Pulmonary artery endothelial cell (primary cell): ENCODE data around the gene GRK5. TPM values are rescaled to one million over a fixed set of nuclear protein-coding genes. Genes with fewer than 3 reads are reported as not detected.
A peak's percentile ranks its signal among the peaks of the same experiment; 100 is the strongest.

Experiments used
- DNase-seq: peaks from one replicate; pipeline ENCODE4 v3.0.0-alpha.2; 2011; ENCODE audit warnings: low read depth, low spot score
- total RNA-seq: library from RNA; depleted of rRNA; stranded (reverse); fragments of >200 nt; gene quantifications from 2 replicates; pipeline ENCODE4 v1.2.3, GENCODE V29; 2014

GRK5 gene
- total RNA-seq, 1 donor from 2014 or later: 39.7 TPM

DNA sequence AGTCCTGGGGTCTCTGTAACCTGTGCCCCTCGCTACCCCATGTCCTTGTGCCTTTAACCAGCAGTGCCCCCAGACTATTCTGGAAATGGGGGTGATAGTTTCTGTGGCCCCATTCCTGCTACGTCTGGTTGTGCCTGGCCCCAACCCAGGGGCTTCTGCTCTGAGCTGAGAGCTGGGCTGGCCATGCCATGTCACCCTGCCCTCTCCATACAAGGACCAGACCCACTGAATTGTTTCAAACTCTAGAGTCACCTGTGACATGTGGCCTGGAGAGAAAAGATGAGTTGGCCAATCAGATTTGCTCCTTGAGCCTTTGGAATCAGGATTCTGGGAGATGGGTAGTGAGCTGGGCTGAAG lies 108.6 kb downstream of the GRK5 start:
- DNase-seq: no peak

DNA sequence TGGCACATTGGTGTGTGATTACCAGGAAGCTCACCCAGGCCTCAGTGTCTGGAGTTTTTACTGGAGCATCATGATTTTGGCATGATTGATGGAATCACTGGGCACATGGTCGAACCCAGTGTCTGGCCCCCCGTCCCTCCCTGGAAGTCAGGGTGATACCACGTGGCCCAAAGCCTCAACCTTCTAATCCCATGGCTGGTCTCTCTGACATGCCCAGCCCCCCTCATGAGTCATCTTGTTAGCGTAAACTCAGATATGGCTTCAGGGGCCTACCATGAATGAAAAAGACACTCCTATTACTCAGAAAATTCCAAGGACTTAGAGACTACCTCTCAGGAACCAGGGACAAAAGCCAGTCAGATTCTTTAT lies 109.3 kb downstream of the GRK5 start:
- no peak for DNase-seq

DNA sequence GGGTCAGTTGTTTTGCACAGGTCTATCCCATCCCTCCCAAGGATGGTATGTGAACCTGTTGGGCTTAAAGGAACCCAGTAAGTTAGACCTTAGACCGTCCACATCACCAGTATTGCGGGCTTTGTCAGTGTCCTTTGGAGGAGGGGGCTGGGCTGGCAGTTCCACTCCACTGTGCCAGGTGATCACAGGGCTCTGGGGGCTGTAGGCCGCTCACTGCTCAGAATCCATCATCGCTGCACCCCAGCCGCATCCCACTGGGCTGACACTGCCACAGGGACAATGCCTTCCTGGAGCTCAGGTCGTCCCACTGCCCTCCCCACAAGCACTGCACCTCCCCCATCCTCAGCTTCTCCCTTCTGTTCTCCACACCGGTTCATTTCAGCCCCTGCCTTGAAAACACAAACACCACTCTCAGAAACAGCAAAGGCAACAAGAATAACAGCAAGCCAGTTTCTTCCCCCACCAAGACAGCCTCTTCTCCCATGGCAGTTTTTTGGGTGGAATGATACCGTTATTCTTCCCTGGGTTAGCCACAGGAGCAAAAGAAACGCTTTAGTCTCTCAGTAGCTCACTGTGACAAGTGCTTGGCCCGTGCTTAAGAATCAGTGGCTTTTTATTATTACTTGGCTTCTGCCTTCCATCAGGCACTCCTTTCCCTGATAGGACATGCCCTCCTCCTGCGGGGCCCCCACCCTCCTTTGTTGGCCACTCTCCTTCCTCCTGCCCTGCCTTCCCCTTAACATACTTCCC lies 111.2 kb downstream of the GRK5 start:
- no peak for DNase-seq

DNA sequence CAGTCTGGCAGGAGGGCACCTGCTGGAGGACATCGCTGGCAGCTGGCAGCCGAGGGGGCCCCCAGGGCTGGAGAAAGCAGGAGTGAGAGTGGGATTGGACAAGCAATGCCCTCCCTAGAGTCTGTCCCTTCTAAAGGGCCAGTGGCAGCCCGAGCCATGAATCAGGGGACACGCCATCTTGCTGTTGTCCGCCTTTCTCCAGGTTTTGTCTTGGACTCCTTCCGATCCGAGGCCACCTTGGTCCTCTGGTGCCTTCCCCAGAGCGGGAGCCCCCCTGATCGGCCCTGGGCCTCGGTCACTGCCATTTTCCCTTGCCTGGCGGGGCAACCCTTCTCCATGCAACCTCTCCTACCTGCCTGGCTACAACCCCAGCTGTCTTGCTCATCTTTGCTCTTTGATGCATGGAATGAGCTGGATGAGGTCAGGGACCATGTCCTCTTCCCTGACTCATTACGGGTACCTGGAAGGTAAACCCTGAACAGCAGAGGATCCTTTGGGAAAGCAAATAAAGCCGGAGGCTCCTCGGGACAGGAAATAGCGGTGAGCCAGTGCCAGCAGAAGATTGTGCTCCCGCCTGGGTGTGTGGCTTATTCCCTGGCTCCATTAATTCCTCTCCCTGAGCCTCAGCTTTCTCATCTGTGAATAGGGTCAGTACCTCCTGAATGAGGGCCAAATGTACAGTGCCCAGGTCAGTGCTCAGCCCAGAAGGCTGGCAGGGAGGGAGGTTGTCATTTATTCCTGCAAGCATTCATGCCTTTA lies 112.0 kb downstream of the GRK5 start:
- DNase-seq: no peak

DNA sequence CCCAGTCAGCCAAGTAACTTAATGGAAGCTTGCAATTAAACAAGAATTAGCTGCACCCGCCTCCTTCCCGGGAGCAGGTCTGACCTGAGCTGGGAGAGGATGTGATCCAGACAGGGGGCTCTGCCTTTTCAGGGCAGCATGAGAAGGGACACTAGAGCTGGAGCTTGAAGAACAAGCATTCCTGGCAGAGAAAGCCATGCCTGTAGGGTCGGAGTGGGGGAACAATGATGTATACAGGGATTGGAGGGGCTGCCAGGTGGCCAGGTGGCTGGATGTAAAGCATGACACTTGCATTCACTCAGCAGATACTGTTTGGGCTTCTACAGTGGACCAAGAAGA lies 112.5 kb downstream of the GRK5 start:
- DNase-seq: no peak

DNA sequence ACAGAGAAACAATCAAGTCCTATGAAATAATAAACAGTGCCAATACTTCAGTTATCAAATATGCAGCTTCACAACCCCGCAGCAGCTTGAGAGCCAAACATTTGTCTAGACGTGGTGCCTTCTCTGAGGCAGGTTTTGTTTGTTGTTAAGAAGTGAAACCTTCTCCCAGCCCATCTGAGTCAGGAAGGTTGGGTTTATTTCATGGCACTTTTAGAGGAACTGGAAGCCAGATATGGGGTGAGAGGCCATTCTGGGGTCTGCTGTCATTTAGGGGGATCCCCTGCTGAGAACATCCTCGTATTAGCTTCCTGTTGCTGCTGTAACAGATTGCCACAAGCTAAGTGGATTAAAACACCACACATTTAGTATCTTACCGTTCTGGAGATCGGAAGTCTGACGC lies 113.6 kb downstream of the GRK5 start:
- no peak for DNase-seq

DNA sequence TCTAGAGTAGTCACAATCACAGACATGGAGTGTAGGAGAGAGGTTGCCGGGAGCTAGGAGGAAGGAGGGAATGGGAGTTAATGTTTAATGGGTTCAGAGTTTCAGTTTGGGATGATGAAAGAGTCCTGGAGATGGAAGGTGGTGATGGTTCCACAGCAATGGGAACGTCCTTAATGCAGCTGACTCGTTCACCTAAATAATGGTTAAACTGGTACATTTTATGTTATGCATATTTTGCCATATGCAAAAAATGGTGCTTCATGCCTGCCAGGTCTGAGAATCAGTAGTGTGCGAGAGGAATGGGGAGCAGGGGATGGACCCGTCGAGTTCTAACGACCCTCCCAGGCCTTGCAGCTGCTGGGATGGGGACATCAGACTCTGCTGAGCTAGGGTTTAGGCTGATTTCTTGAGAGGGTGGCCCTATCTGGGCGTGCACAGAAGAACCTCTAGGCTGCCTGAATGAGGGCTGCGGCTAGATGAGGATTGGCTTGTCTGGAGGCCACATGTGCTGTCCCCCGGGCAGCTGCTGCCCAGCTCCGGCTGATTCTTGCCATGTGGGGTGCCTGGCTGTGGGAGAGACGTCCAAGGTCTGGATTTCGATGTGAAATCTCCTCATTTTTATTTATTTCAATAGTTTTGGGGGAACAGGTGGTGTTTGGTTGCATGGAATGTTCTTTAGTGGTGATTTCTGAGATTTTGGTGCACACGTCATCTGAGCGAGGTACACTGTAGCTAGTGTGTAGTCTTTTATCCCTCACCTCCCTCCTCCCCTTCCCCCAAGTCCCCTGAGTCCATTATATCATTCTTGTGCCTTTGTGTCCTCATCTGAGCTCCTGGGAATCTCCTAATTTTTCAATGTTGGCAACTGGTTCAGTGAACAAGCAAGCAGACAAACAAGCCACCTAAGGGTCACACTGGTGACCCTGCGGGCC lies 116.0 kb downstream of the GRK5 start:
- no peak for DNase-seq

DNA sequence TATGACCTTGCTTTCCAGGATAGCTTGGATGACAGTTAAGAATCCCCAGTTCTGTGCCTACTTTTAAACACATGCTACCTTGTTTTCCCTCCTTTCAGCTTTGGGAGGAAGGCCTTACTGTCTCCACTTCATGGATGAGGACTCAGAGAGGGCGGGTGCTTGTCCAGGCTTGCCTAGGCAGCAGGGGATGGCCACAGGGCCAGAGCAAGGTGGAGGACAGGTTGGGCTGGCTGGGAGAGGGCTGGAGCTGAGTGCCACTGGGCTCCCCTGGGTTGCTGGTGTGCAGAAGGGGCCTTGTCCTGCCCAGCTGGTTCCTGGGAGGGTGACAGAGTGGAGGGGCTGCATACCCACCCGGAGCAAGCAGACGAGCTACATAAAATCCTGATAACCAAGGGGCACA lies 117.8 kb downstream of the GRK5 start:
- no peak for DNase-seq

DNA sequence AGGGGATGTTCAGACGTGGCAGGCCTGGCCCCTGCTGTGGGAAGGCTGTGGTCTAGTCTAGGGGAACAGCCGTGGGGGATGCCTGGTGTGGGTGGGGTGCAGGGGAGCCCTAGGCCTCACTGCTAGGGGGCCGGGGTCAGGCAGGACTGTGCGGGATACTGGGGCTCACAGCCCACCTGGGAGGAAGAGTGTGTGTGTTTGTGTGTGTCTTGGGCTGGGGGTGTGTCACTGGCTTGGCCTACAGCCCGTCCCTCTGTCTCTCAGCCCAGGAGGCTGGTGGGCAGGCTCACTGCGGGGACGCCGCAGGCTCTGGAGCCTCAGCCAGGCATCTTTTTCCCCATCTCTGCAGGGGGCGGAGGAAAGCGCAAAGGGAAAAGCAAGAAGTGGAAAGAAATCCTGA lies 118.8 kb downstream of the GRK5 start:
- DNase-seq: no peak

DNA sequence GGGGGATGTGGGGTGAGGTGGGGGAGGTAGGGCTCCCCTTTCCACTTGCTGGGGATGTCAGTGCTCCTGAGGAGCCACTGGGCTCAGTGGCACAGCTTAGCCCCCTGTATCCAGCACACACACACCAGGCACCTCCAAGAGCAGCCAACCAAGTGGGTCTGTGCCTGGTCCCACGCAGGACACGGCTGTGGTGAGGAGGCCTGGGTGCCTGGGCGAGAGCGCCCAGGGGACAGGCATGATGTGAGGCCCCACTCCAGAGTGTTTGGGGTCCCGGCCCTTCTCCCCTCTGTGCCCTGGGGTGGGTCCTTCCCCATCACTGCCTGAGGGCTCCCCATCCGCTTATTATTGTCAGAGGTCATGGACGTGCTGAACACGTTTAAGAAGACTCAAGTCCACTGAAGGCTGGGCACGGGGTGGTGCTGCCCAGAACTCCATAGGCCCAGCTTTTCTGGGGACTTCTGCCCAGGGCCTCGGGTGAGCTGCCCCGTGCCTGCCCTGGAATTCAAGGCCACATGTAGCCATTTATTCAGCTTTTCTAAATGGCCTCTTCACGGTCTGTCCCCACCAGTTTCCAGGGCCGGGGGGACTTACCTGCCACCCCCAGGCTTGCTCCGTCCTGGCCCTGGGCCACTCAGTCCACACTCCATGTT lies 119.8 kb downstream of the GRK5 start:
- DNase-seq: no peak

DNA sequence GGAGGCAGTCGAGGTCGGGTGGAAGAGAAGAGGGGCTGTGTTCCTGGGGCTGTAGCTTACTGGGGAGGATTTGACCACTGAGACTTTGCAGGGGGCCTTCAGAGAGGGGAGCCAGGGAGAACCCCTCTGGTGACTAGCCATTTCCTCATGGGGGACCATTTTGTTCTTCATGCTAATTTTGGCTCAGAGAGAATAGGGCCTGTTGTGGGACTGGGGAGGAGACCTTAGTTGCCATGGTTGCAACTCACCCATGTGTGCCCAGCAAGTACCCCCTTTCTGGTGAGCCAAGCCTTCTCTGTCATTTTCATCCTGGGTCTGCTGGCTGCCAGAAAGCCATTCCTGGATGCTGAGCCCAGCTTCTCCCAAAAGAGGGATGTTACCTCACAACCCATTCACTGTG lies 120.9 kb downstream of the GRK5 start:
- DNase-seq: no peak

DNA sequence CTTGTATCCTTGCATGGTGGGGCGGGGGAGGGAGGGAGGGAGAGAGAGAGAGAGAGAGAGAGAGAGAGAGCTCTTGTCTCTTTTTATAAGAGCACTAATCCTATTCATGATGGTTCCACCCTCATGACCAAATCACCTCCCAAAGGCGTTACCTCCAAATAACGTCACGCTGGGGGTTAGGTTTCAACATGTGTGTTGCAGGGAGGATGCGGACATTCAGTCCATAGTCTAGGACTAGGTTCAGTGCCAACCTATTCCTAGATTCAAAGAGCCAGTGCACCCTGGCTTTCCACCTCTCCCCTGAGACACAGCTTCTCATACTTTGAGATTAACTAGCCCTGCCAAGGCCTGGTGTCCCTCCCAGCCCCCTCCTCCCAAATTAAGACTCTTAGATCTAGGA lies 123.0 kb downstream of the GRK5 start:
- DNase-seq: no peak

DNA sequence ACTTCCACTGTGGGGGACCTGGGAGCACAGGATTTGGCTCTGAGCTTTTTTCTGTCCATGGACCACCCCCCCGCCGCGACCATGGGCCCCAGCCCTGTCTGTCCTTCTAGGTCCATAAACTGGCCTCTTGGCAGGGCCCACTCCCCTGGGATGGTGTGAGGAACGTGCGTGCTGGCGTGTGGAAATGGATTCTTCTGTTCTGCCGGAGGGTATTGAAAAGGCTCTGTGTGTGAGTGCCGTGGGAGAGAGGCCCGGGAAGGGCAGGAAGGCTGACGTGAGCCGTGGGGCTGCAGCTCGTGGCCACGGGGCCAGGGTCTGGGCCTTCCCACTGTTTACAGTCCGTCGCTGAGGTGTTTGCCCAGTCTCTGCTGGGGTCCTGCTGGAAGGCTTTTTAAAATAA lies 123.7 kb downstream of the GRK5 start:
- no peak for DNase-seq

DNA sequence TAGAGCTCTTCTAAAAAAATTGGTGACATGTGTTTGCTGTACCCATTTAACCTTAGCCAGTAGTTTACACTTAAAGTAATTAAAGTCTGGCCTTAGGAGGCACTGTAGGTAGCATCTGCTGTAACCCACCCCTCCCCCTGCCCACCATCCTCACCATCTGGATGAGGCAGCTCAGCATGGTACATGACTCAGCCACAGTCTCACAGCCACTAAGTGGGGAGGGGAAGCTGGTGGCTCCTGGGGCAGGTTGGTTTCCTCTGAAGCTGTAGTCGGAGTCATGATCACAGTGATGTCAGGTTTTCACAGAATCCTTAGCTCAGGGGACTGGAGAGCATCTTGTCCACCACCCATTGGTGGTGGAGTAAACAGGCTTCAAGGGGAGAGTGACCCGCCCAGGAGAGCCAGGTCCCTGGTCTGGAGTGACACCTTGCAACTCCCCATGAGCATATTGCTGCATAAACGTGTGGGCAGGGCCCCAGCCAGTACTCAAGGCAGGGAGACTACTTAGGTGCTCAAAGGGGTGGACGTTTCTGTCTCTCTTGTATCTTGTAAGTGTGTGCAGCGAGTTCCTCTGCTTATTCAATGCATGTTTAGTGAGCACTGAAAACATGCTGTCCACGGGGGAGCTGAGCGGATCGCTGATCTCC lies 125.9 kb downstream of the GRK5 start:
- DNase-seq: no peak

DNA sequence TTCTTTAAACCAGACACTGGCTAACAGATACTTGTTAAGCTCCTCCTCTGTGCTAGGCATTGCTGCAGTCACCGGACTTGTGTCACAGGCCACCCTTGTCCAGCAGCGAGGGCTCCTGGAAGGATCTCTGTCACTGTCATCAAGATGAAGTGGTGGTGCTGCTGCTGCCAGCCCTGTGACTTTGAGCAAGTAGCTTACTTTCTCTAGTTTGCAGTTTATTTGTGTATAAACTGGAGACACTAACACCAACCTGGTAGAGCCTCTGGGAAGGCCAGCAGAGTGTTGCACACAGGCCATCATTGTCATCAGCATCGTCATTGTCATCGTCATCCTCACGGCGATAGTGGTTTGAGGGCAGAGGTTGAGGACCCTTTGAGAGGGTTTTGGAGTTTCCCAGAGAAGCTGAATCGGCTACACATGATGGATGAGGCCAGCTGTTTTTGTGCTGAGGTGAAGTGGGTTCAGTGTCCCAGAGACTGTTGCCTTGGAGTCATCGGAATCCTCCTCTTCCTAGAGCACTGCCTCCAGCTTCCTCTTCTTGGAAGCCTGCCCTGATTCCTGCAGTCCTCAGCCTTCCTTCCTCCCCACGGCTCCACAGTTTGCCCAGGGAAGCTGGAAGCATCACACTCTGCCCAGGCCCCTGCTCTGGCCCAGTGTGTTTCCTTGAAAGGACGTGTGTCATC lies 128.4 kb downstream of the GRK5 start:
- peak; percentile 41 for DNase-seq

DNA sequence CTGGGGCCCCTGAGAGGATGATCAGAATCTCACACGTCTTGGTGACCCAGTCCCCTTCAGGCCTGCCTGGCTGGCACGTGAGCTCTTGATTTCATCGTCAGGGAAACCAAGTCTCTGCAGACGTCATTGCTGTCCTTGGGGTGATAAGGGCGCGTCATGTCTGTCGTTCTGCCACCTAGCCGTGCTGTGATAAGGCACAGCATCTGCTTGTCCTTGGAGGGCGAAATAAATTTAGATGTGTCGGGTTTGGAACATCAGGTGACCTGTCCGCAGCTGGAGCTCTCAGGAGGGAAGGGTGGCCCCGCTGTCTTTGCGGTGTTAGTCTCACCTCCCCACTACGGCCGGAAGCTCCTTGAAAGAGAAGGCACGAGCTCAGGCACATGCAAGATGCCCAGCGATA lies 129.2 kb downstream of the GRK5 start:
- DNase-seq: no peak

DNA sequence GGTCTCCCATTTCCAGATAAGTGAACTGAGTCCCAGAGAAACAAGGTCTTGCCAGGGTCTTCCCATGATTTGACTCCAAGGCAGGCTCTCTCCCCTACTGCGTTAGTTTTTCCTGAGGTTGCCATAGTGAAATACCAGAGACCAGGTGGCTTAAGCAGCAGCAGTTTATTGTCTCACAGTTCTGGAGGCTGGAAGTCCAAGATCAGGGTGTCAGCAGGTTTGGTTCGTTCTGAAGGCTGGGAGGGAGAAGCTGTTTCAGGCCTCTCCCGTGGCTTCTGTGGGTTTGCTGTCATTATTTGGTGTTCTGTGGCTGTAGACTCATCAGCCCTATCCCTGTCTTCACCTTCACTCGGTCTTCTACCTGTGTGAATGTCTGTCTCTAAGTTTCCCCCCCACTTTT lies 129.9 kb downstream of the GRK5 start:
- DNase-seq: no peak

DNA sequence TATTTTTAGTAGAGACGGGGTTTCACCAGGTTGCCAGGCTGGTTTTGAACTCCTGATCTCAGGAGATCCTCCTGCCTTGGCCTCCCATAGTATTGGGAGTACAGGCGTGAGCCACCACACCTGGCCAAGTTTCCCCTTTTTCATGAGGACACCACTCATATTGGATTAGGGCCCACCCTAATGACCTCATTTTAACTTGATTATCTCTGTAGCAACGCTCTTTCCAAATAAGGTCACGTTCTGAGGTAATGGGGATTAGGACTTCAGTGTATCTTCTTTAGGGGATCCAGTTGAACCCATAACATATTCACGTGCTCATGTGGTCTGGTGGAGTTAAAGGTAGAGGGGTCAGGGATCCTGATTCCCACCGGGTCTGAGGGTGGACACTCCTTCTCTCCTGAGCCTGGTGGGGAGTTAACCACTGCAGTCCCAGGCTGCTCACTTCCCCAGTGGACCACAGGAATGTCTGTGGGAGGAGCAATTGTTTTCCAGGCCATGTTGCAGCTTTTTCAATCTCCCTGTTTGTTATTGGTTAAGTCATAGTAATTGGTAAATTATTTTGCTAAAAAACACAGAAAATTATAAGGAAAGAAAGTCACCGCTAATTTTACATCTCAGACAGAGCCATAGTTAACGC lies 130.5 kb downstream of the GRK5 start:
- no peak for DNase-seq

DNA sequence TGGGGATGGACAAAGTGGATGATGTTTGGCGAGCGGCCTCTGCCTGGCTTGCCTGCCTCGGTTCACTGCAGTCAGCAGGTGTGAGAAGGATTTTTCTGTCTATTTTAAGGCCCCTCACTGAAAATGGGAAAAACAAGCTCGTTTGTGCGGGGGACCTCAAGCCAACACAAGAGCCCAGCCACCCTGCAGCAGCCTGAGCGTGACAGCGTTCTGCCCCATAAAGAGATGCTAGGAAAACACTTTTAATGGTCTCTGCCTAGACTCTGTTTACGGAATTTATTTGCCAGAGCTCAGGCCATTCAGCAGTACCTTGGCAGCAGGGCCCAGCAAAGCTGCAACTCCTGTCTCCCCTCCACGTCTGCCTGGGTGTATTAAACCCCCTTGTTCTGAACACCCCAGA lies 131.7 kb downstream of the GRK5 start:
- DNase-seq: no peak

DNA sequence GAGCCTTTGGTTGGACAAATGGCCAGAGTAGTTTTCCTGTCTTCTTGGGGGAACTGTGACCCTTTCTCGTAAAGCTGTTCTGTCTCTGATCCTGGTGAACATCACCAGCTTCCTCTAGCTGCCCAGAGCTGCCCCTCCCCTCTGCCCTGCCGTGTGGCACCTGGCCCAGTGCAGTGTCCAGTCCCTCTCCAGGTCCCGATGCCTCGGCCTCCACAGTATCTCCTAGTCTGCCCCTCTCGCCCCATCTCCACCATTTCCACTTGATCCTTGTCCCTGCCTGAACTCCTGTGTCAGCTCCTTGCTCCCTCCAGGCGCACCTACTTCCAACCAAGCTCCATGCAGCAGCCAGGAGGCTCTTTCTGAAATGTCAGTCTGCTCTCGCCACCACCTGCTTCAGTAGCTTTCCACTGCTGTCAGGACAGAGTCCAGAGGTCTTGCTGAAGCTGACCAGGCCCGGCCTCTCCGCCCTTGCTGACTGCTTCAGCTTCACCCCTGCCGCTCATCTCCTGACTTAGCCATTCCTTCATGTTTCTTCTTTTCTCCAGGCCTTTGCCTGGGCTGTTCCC lies 133.6 kb downstream of the GRK5 start:
- no peak for DNase-seq
